ENCODE data around the gene TJP2. TPM values are rescaled to one million over a fixed set of nuclear protein-coding genes. Genes with fewer than 3 reads are reported as not detected.
A peak's percentile ranks its signal among the peaks of the same experiment; 100 is the strongest.

The TJP2 gene
- polyA plus RNA-seq, 1 donor from 2014 or later: 3.1 TPM

DNA sequence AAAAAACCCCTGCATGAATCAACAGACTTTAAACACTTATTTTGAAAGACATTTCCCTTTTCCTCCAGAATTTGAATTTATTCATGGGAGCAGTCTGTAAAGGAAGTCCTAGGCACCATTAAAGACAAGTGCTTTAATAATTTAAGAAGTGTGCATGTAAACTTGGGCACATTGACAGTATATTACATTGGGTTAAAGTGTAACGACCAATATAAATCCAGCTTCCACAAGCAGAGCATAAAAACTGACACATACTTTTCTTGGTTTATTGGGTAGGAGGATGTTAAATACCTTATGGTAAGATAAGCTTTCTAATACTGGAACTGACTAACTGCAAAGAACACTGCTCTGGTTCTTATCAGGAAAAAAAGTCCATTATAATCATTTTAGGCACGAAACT is 149.8 kb downstream of the TJP2 start:
- Histone ChIP-seq H3F3A (ENCODE audit: insufficient read depth, low read length, poor library complexity, severe bottlenecking) (no peaks in the 10 kb centered on the region), H3K36me3 (ENCODE audit: insufficient read depth, low read length) (no peaks in the 10 kb centered on the region), H3K9me2 (ENCODE audit: insufficient read depth, low read length) (no peaks in the 10 kb centered on the region), H3K27me3 (ENCODE audit: insufficient read depth, low read depth, low read length) (peaks cover 31% of the 10 kb centered on the region), H4K20me1 (ENCODE audit: insufficient read depth) (no peaks in the 10 kb centered on the region), H2AFZ (ENCODE audit: low read depth, low read length) (no peak overlapping the region), H3K9ac (ENCODE audit: low read length) (no peak overlapping the region), H3K79me2 (replicated peaks; ENCODE audit: insufficient read depth, low read length) (no peaks in the 10 kb centered on the region), H3K9me3 (ENCODE audit: low read length) (no peaks in the 10 kb centered on the region), H3K4me2 (ENCODE audit: low read length) (no peak overlapping the region), H3K4me3 (ENCODE audit: low read length) (peak overlapping the region; percentile 91), H3K27ac (ENCODE audit: low read length) (no peak overlapping the region)
- TF ChIP-seq, protein P1, sequence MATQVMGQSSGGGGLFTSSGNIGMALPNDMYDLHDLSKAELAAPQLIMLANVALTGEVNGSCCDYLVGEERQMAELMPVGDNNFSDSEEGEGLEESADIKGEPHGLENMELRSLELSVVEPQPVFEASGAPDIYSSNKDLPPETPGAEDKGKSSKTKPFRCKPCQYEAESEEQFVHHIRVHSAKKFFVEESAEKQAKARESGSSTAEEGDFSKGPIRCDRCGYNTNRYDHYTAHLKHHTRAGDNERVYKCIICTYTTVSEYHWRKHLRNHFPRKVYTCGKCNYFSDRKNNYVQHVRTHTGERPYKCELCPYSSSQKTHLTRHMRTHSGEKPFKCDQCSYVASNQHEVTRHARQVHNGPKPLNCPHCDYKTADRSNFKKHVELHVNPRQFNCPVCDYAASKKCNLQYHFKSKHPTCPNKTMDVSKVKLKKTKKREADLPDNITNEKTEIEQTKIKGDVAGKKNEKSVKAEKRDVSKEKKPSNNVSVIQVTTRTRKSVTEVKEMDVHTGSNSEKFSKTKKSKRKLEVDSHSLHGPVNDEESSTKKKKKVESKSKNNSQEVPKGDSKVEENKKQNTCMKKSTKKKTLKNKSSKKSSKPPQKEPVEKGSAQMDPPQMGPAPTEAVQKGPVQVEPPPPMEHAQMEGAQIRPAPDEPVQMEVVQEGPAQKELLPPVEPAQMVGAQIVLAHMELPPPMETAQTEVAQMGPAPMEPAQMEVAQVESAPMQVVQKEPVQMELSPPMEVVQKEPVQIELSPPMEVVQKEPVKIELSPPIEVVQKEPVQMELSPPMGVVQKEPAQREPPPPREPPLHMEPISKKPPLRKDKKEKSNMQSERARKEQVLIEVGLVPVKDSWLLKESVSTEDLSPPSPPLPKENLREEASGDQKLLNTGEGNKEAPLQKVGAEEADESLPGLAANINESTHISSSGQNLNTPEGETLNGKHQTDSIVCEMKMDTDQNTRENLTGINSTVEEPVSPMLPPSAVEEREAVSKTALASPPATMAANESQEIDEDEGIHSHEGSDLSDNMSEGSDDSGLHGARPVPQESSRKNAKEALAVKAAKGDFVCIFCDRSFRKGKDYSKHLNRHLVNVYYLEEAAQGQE (IDR thresholded peaks at IDR 0.05; ENCODE audit: borderline replicate concordance): no peak
- TF ChIP-seq CTCF (IDR thresholded peaks at IDR 0.05; ENCODE audit: poor library complexity, severe bottlenecking): no peak
- no peak for TF ChIP-seq MXI1 (conservative IDR thresholded peaks at IDR 0.05; ENCODE audit: poor library complexity, severe bottlenecking)
- TF ChIP-seq POLR2AphosphoS5 (IDR thresholded peaks at IDR 0.05): no peak
- no peak for TF ChIP-seq TAF1 (IDR thresholded peaks at IDR 0.05; ENCODE audit: low read depth)
- TF ChIP-seq RAD21 (conservative IDR thresholded peaks at IDR 0.05): no peak
- no peak for TF ChIP-seq EZH2 (IDR thresholded peaks at IDR 0.05; ENCODE audit: borderline replicate concordance, insufficient read depth, low read length, poor library complexity, severe bottlenecking)
- no peak for TF ChIP-seq EP300 (conservative IDR thresholded peaks at IDR 0.05; ENCODE audit: poor library complexity, severe bottlenecking)
- no peak for TF ChIP-seq SMC3 (conservative IDR thresholded peaks at IDR 0.05; ENCODE audit: poor library complexity)

Other genes starting within 250 kb of the TJP2 start
- gene PRKACG, start 160.2 kb upstream of the TJP2 start, polyA plus RNA-seq: not detected in 2 replicates
- gene FXN, start 138.5 kb upstream of the TJP2 start, polyA plus RNA-seq: 3.5 and 7.3 TPM in 2 replicates
- gene ENTREP1, start 150.9 kb downstream of the TJP2 start, polyA plus RNA-seq: 1.9 and 2.0 TPM in 2 replicates

Data from neural cell (in vitro differentiated cells).